Effector memory CD4-positive, alpha-beta T cell (primary cell): Measurements from ENCODE around the gene ZNF749.

Source experiments
- DNase-seq, 3 donors: peaks; one replicate each; pipeline ENCODE4 v3.0.0-alpha.2; 2020
- H3K27ac ChIP-seq: 2 replicates; pipeline ENCODE4 v1.7.0; 2013; ENCODE audit warnings: mild to moderate bottlenecking, low read length, moderate library complexity; ENCODE audit not compliant: insufficient read depth, poor library complexity, severe bottlenecking
- H3K27me3 ChIP-seq: replicated peaks from 2 replicates; pipeline ENCODE4 v1.7.0; 2013; ENCODE audit warnings: mild to moderate bottlenecking, low read length; ENCODE audit not compliant: insufficient read depth, control insufficient read depth, poor library complexity, severe bottlenecking
- H3K36me3 ChIP-seq: 2 replicates; pipeline ENCODE4 v1.7.0; 2013; ENCODE audit warnings: mild to moderate bottlenecking, low read length, moderate library complexity; ENCODE audit not compliant: control insufficient read depth, insufficient read depth
- H3K4me1 ChIP-seq: 2 replicates; pipeline ENCODE4 v1.7.0; 2013; ENCODE audit warnings: low read length, mild to moderate bottlenecking; ENCODE audit not compliant: control insufficient read depth, insufficient read depth, poor library complexity, severe bottlenecking
- H3K4me3 ChIP-seq: 2 replicates; pipeline ENCODE4 v1.7.0; 2013; ENCODE audit warnings: low read length, low read depth, mild to moderate bottlenecking; ENCODE audit not compliant: insufficient read depth, poor library complexity, severe bottlenecking
- H3K9me3 ChIP-seq: 2 replicates; pipeline ENCODE4 v1.7.0; 2013; ENCODE audit warnings: mild to moderate bottlenecking, low read length, moderate library complexity; ENCODE audit not compliant: control insufficient read depth

Gene ZNF749

DNA sequence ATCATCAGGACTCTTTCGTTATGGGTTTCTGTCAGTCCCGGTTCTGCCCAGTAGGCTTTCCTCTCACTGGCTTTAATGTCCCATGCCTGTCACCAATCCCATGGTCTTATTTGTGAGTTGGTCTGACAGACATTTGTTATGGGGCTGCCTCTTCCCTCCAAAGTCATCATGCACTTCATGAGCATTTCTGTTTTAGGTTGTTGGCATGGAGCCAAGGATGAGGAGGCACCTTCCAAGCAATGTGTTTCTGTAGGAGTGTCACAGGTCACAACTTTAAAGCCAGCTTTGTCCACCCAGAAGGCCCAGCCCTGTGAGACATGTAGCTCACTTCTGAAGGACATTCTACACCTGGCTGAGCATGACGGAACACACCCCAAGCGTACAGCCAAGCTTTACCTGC is 15.7 kb upstream of the ZNF749 start:
- DNase-seq, result no peak
- Histone ChIP-seq H3K27ac (no peak overlapping the region), H3K27me3 (no peaks in the 10 kb centered on the region), H3K36me3 (peaks cover 62% of the 10 kb centered on the region), H3K9me3 (peaks cover 41% of the 10 kb centered on the region), H3K4me3 (no peak overlapping the region), H3K4me1 (no peaks in the 10 kb centered on the region)

DNA sequence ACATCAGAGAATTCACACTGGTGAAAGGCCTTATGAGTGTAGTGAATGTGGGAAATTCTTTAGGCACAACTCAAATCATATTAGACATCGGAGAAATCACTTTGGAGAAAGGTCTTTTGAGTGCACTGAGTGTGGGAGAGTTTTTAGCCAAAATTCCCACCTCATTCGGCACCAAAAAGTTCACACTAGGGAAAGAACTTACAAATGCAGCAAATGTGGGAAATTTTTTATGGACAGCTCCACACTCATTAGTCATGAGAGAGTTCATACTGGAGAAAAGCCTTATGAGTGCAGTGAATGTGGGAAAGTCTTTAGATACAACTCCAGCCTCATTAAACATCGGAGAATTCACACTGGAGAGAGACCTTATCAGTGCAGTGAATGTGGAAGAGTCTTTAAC is 14.1 kb upstream of the ZNF749 start:
- Histone ChIP-seq H3K36me3 (peaks cover 49% of the 10 kb centered on the region), H3K27ac (no peak overlapping the region), H3K9me3 (peaks cover 41% of the 10 kb centered on the region), H3K27me3 (no peaks in the 10 kb centered on the region), H3K4me3 (no peak overlapping the region), H3K4me1 (no peaks in the 10 kb centered on the region)
- no peak for DNase-seq

DNA sequence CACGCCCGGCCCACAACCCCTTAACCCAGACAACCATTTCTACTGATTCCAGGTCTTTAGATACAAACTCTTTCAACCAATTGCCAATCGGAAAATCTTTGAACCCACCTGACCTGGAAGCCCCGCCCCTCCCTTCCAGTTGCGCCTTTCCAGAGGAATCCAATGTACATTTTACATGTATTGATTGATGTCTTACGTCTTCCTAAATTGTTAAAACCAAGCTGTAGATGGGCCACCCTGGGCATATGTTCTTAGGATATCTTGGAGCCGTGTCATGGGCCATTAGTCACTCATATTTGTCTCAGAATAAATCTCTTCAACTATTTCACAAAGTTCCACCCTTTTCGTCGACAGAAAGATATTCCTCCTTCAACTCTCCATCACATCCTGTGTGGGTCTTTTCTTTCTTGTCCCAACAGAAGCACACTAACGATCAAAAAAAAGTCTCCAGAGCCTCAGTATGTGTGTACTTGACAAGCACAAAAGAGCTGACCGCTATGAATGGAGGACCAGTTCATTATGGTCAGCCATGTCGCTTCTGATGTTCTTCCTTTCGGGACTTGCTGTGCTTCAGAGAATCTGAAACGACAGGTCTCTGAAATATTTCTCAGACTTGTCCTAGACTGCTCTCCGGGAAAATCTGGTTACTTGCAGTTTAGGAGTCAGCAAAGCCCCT is 601 bp upstream of the ZNF749 start:
- Histone ChIP-seq H3K27ac (no peak overlapping the region), H3K27me3 (no peaks in the 10 kb centered on the region), H3K4me3 (peak overlapping the region; percentile 79), H3K9me3 (no peaks in the 10 kb centered on the region), H3K4me1 (peaks cover 7% of the 10 kb centered on the region), H3K36me3 (peaks cover 8% of the 10 kb centered on the region)
- no peak for DNase-seq

DNA sequence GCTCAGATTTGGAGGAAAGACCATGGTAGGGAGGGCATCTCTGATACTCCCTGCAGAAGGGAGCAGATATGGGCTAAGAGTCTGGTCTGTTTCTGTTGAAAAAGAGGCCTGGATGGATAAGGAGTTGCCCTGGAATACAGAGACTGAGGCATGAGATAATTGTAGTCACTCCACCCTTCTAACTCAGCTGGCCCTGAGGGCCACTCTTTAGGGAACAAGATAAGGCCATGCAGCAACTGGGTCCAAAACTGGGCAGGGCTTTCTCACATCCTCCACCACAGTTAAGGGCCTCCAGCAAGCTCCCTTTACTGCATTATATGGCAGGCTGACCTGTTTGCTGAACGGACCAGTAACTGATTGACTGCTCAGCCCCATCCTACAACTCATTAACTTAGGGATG is 1.3 kb downstream of the ZNF749 start:
- Histone ChIP-seq H3K4me3 (peak overlapping the region; percentile 79), H3K27ac (no peak overlapping the region), H3K4me1 (peaks cover 7% of the 10 kb centered on the region), H3K36me3 (peaks cover 8% of the 10 kb centered on the region), H3K27me3 (no peaks in the 10 kb centered on the region), H3K9me3 (no peaks in the 10 kb centered on the region)
- DNase-seq, result no peak

DNA sequence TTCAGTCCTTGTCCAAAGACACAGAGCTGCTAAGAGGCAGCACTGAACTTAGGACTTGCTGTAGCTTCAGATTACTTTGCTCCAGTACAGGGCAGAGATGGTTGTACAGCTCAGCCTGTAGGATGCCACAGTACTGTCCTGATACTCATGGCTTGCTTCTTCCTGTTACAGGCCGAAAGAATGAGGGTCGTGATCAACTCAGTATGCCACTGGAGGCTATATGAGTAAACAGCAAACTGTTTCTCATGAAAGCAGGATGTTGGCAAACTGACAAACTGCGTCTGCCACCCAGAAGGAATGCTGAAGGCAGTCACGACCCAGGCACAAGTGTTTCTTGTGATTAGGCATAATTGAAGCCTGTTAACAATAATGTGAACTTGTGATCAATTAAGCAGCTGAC is 2.8 kb downstream of the ZNF749 start:
- Histone ChIP-seq H3K9me3 (peaks cover 11% of the 10 kb centered on the region), H3K4me1 (peaks cover 7% of the 10 kb centered on the region), H3K27me3 (no peaks in the 10 kb centered on the region), H3K4me3 (no peak overlapping the region), H3K36me3 (peaks cover 16% of the 10 kb centered on the region), H3K27ac (no peak overlapping the region)
- DNase-seq, result no peak

DNA sequence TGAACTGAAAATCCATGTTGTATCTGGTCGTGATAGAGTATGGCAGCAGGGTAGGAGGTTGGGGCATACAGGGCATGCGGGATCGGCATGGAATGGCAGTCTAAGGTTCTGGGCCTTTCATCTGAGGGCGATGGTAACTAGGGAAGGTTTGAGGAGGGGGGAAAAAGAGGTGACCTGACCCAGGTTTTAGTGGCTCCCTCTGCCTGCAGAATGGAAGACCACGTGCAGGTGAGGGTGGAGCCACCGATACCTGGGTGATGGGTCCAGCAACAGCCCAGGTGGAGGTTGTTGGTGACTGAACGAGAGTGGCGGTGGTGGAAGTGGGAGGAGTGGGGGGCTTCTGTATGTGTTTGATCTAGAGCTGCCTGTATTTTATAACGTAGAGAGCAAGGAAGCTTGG is 3.8 kb downstream of the ZNF749 start:
- no peak for DNase-seq
- no peak overlapping the region for H3K4me3 ChIP-seq
- H3K9me3 ChIP-seq, result peaks cover 21% of the 10 kb centered on the region
- H3K36me3 ChIP-seq, result peaks cover 25% of the 10 kb centered on the region
- H3K27me3 ChIP-seq, result no peaks in the 10 kb centered on the region
- no peak overlapping the region for H3K27ac ChIP-seq
- H3K4me1 ChIP-seq, result peaks cover 7% of the 10 kb centered on the region

DNA sequence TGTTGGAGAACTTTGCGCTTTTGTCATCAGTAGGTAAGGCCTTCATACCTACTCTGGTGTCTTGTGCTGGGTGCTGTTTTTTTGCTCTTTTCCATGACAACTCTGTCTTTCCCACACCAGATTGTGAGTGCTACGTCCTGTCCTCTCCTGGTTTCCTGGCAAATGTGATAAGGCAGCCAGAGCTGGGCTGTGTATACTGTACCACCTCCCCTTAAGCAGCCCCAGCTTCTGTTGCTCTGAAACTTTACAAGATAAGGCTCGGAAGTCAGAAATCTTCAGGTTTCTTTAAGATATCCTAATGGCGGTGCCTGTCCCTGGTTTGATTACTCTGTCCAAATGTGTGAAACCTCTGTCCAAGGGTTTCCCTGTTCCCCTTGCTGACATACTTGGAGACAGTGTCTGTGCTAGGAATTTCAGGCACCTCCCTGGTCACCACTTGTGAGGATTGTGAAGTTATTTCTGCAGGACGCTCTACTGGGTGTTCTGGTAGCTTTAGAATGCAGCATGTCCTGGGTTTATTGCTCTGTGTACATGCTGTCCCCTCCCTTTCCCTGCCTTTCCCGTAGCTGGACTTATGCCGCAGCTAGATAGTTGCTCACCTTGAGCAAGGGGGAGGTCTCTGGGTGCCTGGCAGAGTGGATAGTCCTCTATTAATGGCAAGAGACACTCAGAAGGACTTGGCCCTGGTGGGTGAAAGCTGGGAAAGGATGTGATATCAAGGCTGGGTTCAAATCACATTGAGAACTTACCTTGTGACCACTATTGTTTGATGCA is 7.0 kb downstream of the ZNF749 start:
- H3K27me3 ChIP-seq, result no peaks in the 10 kb centered on the region
- H3K36me3 ChIP-seq, result peaks cover 28% of the 10 kb centered on the region
- no peak overlapping the region for H3K27ac ChIP-seq
- DNase-seq, result no peak
- H3K4me1 ChIP-seq, result no peaks in the 10 kb centered on the region
- no peak overlapping the region for H3K4me3 ChIP-seq
- peaks cover 35% of the 10 kb centered on the region for H3K9me3 ChIP-seq

DNA sequence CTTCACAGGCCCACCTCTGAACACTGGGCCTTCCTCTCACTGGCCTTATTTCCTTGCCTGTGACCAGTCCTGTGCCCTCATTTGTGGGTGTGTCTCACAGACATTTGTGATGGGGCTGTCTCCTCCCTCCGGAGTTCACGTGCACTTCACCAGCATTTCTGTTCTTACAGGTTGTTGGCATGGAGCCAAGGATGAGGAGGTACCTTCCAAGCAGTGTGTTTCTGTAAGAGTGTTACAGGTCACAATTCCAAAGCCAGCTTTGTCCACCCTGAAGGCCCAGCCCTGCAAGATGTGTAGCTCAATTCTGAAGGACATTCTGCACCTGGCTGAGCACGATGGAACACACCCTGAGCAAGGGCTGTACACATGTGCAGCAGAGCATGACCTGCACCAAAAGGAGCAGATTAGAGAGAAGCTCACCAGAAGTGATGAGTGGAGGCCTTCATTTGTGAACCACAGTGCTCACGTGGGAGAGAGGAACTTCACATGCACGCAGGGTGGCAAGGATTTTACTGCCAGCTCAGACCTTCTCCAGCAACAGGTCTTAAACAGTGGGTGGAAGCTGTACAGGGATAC is 8.1 kb downstream of the ZNF749 start:
- Histone ChIP-seq H3K4me1 (no peaks in the 10 kb centered on the region), H3K27me3 (no peaks in the 10 kb centered on the region), H3K27ac (no peak overlapping the region), H3K36me3 (peaks cover 28% of the 10 kb centered on the region), H3K4me3 (no peak overlapping the region), H3K9me3 (peaks cover 35% of the 10 kb centered on the region)
- DNase-seq, result no peak

DNA sequence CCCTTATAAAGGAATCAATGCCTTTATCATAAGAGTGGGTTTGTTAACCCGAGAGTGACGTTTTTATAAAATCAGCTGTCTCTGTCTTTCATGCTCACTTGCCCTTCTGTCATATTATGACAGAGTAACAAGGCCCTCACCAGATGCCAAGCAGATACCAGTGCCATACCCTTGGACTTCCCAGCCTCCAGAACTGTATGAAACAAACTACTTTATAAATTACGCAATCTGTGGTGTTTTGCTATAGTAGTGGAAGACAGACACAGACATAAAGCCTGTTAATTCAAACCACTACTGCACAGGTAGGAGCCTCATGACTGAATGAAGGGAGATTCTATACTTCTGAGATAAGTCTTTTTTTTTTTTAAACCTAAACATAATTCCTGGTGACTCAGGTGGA is 17.2 kb downstream of the ZNF749 start:
- no peaks in the 10 kb centered on the region for H3K36me3 ChIP-seq
- H3K4me3 ChIP-seq, result no peak overlapping the region
- no peak overlapping the region for H3K27ac ChIP-seq
- H3K4me1 ChIP-seq, result no peaks in the 10 kb centered on the region
- no peak for DNase-seq
- peaks cover 10% of the 10 kb centered on the region for H3K9me3 ChIP-seq
- H3K27me3 ChIP-seq, result no peaks in the 10 kb centered on the region

DNA sequence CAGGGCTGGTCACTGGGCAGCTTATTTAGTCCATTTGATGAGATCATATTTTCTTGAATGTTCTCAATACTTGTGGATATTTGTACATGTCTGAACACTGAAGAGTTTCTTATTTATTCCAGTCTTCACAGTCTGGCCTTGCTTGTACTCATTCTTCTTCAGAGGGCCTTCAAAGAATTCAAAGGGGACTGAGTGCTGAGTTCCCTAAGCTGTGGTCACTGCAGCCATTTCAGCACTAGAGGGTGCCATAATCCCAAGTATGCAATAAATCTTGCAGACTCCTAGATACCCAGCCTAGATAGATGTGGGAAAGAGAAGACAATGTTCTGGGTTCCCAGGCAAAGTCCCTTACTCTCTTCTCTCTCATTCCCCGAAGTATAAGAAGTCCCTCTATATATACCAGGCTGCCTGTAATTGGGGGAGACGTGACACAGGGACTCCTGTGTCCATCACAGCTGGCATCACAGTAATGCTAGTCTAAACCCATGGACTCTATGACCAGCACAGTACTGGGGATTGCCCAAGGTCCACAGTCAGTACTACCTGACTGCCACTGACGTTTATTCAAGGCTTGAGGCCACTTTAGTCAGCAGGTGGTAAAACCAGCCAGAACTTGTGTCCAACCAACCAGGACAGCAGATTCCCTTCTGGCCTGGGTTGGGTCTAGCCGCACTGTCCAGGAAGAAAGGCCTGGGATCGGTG is 30.7 kb downstream of the ZNF749 start:
- H3K9me3 ChIP-seq, result peaks cover 5% of the 10 kb centered on the region
- H3K4me3 ChIP-seq, result no peak overlapping the region
- H3K36me3 ChIP-seq, result peaks cover 4% of the 10 kb centered on the region
- no peak overlapping the region for H3K27ac ChIP-seq
- H3K4me1 ChIP-seq, result no peaks in the 10 kb centered on the region
- H3K27me3 ChIP-seq, result no peaks in the 10 kb centered on the region
- no peak for DNase-seq
